ENCODE measurements around the gene STAB1.
A peak's percentile ranks its signal among the peaks of the same experiment; 100 is the strongest.

Gene STAB1

DNA sequence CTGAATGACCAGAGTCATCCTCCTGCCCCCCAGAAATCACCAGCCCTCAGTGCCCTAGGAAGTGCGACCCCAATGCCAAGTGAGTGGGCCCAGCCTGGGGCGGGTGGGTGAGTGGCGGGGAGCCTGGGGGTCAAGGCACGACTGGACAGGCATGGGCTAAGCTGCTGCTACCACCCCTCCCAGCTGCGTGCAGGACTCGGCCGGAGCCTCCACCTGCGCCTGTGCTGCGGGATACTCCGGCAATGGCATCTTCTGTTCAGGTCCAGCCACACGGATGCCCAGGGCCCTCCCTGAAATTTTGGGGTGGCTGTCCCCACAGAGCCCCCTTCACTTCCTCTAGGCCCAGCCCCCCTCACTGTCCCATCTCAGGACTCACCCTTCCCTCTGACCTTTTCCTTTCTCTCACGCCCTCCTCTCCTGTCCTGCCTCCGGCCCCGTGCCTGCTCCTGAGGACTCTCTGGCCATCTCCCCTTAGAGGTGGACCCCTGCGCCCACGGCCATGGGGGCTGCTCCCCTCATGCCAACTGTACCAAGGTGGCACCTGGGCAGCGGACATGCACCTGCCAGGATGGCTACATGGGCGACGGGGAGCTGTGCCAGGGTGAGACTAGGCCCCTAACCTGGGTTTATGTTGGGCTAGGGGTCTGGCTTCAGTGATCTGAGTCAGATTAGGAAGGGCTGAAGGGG lies 21.5 kb downstream of the STAB1 start:
- Histone ChIP-seq H3K9me3 (replicated peaks; ENCODE audit: low read length) (no peaks in the 10 kb centered on the region), H3K4me3 (ENCODE audit: low read length) (no peak overlapping the region), H3K27me3 (ENCODE audit: control insufficient read depth, insufficient read depth, low read length) (peaks cover 32% of the 10 kb centered on the region), H3K4me1 (ENCODE audit: control insufficient read depth, insufficient read depth, low read length) (peaks cover 3% of the 10 kb centered on the region), H3K4me2 (ENCODE audit: low read length) (no peak overlapping the region), H3K36me3 (ENCODE audit: insufficient read depth, low read length) (no peaks in the 10 kb centered on the region), H3K9ac (ENCODE audit: low read depth, low read length) (no peak overlapping the region)

DNA sequence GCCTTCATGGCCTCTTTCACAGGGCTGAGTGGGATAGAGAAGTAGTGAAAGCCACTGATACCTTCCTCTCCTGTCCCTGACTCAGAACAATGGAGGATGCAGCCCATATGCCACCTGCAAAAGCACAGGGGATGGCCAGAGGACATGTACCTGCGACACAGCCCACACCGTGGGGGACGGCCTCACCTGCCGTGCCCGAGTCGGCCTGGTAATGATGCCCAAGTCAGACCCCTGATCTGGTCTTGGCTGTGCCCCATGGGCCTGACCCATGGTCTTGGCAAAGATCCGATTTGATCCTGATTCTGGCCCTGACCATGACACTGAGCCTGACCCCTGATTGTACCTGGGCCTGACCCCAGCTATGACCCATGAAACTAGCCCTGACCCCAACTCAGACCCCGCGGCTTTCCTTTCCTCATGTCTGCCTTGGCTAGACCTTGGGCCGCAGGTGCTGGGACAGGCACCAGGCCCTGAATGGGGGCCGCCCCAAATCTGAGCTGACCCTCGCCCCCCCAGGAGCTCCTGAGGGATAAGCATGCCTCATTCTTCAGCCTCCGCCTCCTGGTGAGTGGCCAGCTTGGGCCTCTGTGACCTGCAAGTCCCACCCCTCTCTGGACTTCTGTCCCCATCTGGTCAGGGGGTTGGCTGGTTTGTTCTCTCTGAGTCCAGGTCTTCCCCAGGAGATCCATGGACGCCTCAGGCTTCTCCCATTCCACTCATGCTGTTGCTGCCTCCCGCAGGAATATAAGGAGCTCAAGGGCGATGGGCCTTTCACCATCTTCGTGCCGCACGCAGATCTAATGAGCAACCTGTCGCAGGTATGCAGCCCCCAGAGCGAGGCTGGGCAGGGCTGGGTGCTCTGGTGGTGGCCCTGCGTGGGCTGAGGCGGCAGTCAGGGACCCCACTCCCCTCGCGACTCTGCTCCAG lies 22.9 kb downstream of the STAB1 start:
- Histone ChIP-seq H3K4me3 (ENCODE audit: low read length) (peak overlapping the region; percentile 13), H3K9ac (ENCODE audit: low read depth, low read length) (no peak overlapping the region), H3K9me3 (replicated peaks; ENCODE audit: low read length) (no peaks in the 10 kb centered on the region), H3K27me3 (ENCODE audit: control insufficient read depth, insufficient read depth, low read length) (peaks cover 20% of the 10 kb centered on the region), H3K4me1 (ENCODE audit: control insufficient read depth, insufficient read depth, low read length) (peaks cover 3% of the 10 kb centered on the region), H3K36me3 (ENCODE audit: insufficient read depth, low read length) (no peaks in the 10 kb centered on the region), H3K4me2 (ENCODE audit: low read length) (peak overlapping the region; percentile 58)

DNA sequence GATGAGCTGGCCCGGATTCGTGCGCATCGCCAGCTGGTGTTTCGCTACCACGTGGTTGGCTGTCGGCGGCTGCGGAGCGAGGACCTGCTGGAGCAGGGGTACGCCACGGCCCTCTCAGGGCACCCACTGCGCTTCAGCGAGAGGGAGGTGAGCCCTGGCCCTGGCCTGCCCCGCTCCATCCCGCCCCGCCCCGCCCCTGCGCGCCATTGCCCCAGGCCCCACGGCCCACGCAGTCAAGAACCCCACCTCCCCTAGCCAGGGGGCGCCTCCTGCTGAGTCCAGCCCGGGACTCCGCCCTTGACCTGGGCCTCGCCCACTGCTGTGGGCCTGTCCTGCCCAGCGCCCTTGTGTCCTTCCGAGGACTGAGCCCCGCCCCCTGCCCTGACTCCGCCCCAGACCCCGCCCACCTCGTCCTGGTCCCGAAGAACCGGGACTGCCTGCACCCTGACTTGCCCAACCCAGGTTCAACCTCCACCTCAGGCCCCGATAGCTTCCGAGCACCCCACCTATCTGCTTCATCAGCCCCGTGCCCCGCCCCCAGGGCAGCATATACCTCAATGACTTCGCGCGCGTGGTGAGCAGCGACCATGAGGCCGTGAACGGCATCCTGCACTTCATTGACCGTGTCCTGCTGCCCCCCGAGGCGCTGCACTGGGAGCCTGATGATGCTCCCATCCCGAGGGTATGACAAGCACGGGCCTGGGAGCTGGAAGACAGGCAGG lies 23.7 kb downstream of the STAB1 start:
- H3K36me3 ChIP-seq (ENCODE audit: insufficient read depth, low read length): no peaks in the 10 kb centered on the region
- no peak overlapping the region for H3K9ac ChIP-seq (ENCODE audit: low read depth, low read length)
- H3K4me3 ChIP-seq (ENCODE audit: low read length): peak overlapping the region; percentile 30

DNA sequence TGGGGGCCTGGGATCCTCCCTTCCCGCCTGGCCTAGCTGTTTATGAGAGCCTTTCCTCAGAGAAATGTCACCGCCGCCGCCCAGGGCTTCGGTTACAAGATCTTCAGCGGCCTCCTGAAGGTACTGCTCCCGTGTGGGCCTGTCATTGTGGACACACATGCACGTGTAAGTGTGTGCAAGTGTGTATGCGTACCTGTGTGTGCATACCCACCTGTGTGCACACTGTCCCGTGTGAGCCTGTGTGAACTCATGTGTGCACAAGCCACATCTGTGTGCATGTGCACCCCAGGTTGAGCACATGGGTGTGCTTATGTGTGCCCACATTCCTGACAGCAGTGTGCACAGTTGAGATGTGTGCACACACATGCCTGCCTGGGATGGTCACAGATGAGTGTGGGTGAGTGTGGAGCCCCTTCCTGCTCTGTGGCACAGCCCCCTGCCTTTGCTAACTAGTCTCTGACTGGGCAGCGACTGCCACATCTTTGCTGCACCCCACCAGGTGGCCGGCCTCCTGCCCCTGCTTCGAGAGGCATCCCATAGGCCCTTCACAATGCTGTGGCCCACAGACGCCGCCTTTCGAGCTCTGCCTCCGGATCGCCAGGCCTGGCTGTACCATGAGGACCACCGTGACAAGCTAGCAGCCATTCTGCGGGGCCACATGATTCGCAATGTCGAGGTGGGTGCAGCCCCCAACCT lies 24.5 kb downstream of the STAB1 start:
- H3K27me3 ChIP-seq (ENCODE audit: control insufficient read depth, insufficient read depth, low read length): peaks cover 9% of the 10 kb centered on the region
- no peak overlapping the region for H3K4me3 ChIP-seq (ENCODE audit: low read length)
- no peaks in the 10 kb centered on the region for H3K9me3 ChIP-seq (replicated peaks; ENCODE audit: low read length)
- H3K36me3 ChIP-seq (ENCODE audit: insufficient read depth, low read length): peaks cover 5% of the 10 kb centered on the region
- no peak overlapping the region for H3K4me2 ChIP-seq (ENCODE audit: low read length)
- H3K9ac ChIP-seq (ENCODE audit: low read depth, low read length): no peak overlapping the region
- H3K4me1 ChIP-seq (ENCODE audit: control insufficient read depth, insufficient read depth, low read length): peaks cover 3% of the 10 kb centered on the region

More for the DNA sequence above, 23.7 kb downstream of the STAB1 start:
- Histone ChIP-seq H3K4me1 (ENCODE audit: control insufficient read depth, insufficient read depth, low read length) (peaks cover 3% of the 10 kb centered on the region), H3K27me3 (ENCODE audit: control insufficient read depth, insufficient read depth, low read length) (peaks cover 12% of the 10 kb centered on the region), H3K4me2 (ENCODE audit: low read length) (peak overlapping the region; percentile 58), H3K9me3 (replicated peaks; ENCODE audit: low read length) (no peaks in the 10 kb centered on the region)

DNA sequence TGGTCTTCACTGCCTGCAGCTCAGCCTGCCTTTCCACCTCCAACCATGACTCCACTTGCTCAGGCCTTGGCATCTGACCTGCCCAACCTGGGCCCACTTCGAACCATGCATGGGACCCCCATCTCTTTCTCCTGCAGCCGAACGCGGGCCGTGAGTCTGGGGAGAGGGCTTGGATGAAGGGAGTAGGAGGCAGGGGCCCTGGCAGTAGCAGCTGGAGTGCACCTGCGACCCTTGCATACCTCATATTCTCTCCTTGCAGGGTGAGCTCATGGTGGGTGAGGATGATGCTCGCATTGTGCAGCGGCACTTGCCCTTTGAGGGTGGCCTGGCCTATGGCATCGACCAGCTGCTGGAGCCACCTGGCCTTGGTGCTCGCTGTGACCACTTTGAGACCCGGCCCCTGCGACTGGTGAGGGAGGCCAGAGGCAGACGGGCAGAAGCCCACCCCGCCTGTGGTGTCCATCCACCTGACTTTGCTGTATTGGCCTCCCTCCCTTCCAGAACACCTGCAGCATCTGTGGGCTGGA lies 25.1 kb downstream of the STAB1 start:
- Histone ChIP-seq H3K36me3 (ENCODE audit: insufficient read depth, low read length) (peaks cover 6% of the 10 kb centered on the region), H3K4me3 (ENCODE audit: low read length) (no peak overlapping the region), H3K27me3 (ENCODE audit: control insufficient read depth, insufficient read depth, low read length) (peaks cover 5% of the 10 kb centered on the region), H3K4me1 (ENCODE audit: control insufficient read depth, insufficient read depth, low read length) (peaks cover 3% of the 10 kb centered on the region), H3K4me2 (ENCODE audit: low read length) (no peak overlapping the region), H3K9ac (ENCODE audit: low read depth, low read length) (no peak overlapping the region), H3K9me3 (replicated peaks; ENCODE audit: low read length) (no peaks in the 10 kb centered on the region)

DNA sequence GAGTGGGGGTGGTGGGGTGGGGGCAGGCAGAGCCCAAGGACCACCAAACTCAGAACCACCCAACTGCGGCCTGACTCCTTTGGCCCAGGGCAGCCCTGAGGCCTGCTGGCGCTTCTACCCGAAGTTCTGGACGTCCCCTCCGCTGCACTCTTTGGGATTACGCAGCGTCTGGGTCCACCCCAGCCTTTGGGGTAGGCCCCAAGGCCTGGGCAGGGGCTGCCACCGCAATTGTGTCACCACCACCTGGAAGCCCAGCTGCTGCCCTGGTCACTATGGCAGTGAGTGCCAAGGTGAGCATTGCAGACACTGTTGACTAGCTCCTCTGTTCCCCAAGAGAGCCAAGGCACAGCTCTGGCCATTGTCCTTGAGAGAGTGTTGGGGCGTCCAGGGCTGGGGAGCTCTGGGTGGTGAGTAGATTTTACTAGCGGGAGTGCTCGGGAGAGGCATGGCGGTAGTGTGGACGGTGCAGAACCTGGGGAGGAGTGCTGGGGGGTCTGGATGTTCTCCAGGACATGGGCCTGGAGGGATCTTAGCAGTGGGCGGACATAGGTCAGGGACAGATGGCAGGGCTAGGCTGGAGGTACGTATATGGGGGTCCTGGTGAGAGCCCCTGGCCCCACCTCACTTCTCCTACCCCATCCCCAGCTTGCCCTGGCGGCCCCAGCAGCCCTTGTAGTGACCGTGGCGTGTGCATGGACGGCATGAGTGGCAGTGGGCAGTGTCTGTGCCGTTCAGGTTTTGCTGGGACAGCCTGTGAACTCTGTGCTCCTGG lies 25.8 kb downstream of the STAB1 start:
- H3K4me3 ChIP-seq (ENCODE audit: low read length): no peak overlapping the region
- no peak overlapping the region for H3K4me2 ChIP-seq (ENCODE audit: low read length)
- H3K9ac ChIP-seq (ENCODE audit: low read depth, low read length): no peak overlapping the region
- peaks cover 3% of the 10 kb centered on the region for H3K4me1 ChIP-seq (ENCODE audit: control insufficient read depth, insufficient read depth, low read length)
- H3K9me3 ChIP-seq (replicated peaks; ENCODE audit: low read length): no peaks in the 10 kb centered on the region
- H3K27me3 ChIP-seq (ENCODE audit: control insufficient read depth, insufficient read depth, low read length): no peaks in the 10 kb centered on the region
- peaks cover 13% of the 10 kb centered on the region for H3K36me3 ChIP-seq (ENCODE audit: insufficient read depth, low read length)

DNA sequence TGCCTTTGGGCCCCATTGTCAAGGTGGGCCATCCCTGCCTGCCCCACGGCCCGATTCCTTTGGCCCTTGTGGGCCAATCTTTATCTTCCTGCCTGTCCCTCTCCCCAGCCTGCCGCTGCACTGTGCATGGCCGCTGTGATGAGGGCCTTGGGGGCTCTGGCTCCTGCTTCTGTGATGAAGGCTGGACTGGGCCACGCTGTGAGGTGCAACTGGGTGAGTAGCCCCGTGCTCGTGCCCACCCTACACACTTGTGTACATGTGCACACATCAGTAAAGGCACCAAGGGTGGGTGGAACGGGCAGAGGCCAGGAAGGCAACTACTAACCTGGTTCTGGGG lies 26.3 kb downstream of the STAB1 start:
- H3K9ac ChIP-seq (ENCODE audit: low read depth, low read length): no peak overlapping the region
- H3K4me3 ChIP-seq (ENCODE audit: low read length): no peak overlapping the region
- peaks cover 3% of the 10 kb centered on the region for H3K4me1 ChIP-seq (ENCODE audit: control insufficient read depth, insufficient read depth, low read length)
- H3K27me3 ChIP-seq (ENCODE audit: control insufficient read depth, insufficient read depth, low read length): no peaks in the 10 kb centered on the region
- peaks cover 16% of the 10 kb centered on the region for H3K36me3 ChIP-seq (ENCODE audit: insufficient read depth, low read length)
- H3K9me3 ChIP-seq (replicated peaks; ENCODE audit: low read length): no peaks in the 10 kb centered on the region
- no peak overlapping the region for H3K4me2 ChIP-seq (ENCODE audit: low read length)

DNA sequence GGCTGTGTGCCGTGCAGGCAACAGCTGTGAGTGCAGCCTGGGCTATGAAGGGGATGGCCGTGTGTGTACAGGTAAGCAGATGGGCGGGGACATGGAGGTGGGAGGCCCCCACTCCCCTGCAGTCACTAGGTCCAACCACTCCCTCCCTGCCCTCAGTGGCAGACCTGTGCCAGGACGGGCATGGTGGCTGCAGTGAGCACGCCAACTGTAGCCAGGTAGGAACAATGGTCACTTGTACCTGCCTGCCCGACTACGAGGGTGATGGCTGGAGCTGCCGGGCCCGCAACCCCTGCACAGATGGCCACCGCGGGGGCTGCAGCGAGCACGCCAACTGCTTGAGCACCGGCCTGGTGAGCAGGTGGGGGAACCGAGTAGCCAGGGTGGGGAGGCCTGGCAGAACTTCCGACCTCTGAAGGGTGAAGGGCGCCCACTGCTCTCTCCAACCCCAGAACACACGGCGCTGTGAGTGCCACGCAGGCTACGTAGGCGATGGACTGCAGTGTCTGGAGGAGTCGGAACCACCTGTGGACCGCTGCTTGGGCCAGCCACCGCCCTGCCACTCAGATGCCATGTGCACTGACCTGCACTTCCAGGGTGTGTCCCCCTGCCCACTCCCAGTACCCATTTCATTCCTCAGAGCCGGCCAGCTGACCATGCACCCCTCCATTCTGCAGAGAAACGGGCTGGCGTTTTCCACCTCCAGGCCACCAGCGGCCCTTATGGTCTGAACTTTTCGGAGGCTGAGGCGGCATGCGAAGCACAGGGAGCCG lies 26.9 kb downstream of the STAB1 start:
- Histone ChIP-seq H3K9ac (ENCODE audit: low read depth, low read length) (no peak overlapping the region), H3K4me3 (ENCODE audit: low read length) (no peak overlapping the region), H3K9me3 (replicated peaks; ENCODE audit: low read length) (no peaks in the 10 kb centered on the region), H3K4me2 (ENCODE audit: low read length) (no peak overlapping the region), H3K4me1 (ENCODE audit: control insufficient read depth, insufficient read depth, low read length) (peaks cover 3% of the 10 kb centered on the region), H3K27me3 (ENCODE audit: control insufficient read depth, insufficient read depth, low read length) (no peaks in the 10 kb centered on the region), H3K36me3 (ENCODE audit: insufficient read depth, low read length) (peaks cover 21% of the 10 kb centered on the region)

DNA sequence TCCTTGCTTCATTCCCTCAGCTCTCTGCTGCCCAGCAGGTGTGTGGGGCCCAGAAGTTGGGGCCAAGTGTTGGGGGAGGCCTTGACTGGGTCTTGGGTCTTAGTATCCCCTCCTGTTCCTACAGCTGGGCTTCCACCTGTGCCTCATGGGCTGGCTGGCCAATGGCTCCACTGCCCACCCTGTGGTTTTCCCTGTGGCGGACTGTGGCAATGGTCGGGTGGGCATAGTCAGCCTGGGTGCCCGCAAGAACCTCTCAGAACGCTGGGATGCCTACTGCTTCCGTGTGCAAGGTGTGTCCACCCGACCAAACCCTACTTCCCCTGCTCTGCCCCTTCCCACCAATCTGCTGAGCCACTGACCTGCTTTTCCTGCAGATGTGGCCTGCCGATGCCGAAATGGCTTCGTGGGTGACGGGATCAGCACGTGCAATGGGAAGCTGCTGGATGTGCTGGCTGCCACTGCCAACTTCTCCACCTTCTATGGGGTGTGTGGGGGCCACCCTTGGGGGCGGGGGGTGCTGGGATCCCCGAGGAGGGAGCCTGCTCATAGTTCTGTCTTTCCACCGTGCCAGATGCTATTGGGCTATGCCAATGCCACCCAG lies 27.6 kb downstream of the STAB1 start:
- no peak overlapping the region for H3K4me3 ChIP-seq (ENCODE audit: low read length)
- H3K27me3 ChIP-seq (ENCODE audit: control insufficient read depth, insufficient read depth, low read length): no peaks in the 10 kb centered on the region
- H3K4me1 ChIP-seq (ENCODE audit: control insufficient read depth, insufficient read depth, low read length): peaks cover 3% of the 10 kb centered on the region
- H3K9me3 ChIP-seq (replicated peaks; ENCODE audit: low read length): no peaks in the 10 kb centered on the region
- no peak overlapping the region for H3K4me2 ChIP-seq (ENCODE audit: low read length)
- H3K9ac ChIP-seq (ENCODE audit: low read depth, low read length): no peak overlapping the region
- peaks cover 28% of the 10 kb centered on the region for H3K36me3 ChIP-seq (ENCODE audit: insufficient read depth, low read length)

Measured in skeletal muscle satellite cell (primary cell).